ENCODE measurements around the gene BRD9. TPM values are rescaled to one million over a fixed set of nuclear protein-coding genes. Genes with fewer than 3 reads are reported as not detected.
"Not testable (repeated sequence)": the region's sequence is repeated elsewhere in the genome, so short reads cannot be mapped to it uniquely, and the experiment has no call there.

BRD9 gene
- total RNA-seq, 1 donor from 2014 or later, result 23.6 TPM

GRCh38 chr5:920321-920720 is 27.7 kb upstream of the BRD9 start:
- Histone ChIP-seq H3K36me3 (no peaks in the 10 kb centered on the region), H3K9me3 (replicated peaks) (peaks cover 6% of the 10 kb centered on the region), H3K4me1 (no peaks in the 10 kb centered on the region), H3K4me3 (no peak overlapping the region), H3K27ac (replicated peaks) (no peak overlapping the region), H3K27me3 (ENCODE audit: low read depth) (peaks cover 13% of the 10 kb centered on the region)
- TF ChIP-seq CTCF (IDR thresholded peaks at IDR 0.05; ENCODE audit: borderline replicate concordance), result no peak
- intact Hi-C loops (cut with micrococcal nuclease), result loop anchor here (5.0 kb wide), 1 partner anchor 252 kb away; no protein-coding TSS in a partner anchor
- no peak for DNase-seq

DNA sequence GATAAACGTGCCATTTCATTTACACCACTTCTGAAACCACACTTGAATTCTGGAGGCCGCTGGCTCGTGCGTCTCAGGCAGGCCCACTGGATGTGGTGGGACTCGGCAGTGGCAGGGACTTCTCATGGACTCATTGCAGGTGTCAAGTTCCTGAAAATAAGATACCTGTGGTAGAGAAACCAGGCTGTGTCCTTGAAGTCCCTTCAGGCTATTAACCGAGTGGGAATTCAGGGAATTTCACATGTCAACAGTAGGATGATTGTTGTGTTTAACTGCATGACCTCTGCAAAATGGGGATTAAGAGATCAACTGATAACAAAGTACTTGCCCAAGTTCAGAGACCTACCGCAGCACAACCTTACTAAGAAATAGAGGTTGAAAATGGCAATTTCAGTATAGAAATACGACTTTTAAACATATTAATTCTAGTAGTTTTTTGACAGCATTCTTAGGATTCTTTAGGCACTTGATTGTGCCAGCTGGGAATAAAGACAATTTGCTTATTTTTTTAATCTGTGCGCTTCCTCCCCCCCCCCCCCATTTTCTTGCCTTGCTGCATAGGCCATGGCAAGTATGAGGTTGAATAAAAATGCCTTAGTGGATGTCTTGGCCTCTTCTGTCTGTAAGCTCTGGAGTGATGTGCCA is 26.9 kb upstream of the BRD9 start:
- H3K9me3 ChIP-seq (replicated peaks), result peaks cover 6% of the 10 kb centered on the region
- peaks cover 4% of the 10 kb centered on the region for H3K27me3 ChIP-seq (ENCODE audit: low read depth)
- H3K4me1 ChIP-seq, result no peaks in the 10 kb centered on the region
- H3K4me3 ChIP-seq, result no peak overlapping the region
- TF ChIP-seq CTCF (IDR thresholded peaks at IDR 0.05; ENCODE audit: borderline replicate concordance), result no peak
- no peak for DNase-seq
- intact Hi-C loops (cut with micrococcal nuclease), result no loop called here
- H3K27ac ChIP-seq (replicated peaks), result no peak overlapping the region
- no peaks in the 10 kb centered on the region for H3K36me3 ChIP-seq

DNA sequence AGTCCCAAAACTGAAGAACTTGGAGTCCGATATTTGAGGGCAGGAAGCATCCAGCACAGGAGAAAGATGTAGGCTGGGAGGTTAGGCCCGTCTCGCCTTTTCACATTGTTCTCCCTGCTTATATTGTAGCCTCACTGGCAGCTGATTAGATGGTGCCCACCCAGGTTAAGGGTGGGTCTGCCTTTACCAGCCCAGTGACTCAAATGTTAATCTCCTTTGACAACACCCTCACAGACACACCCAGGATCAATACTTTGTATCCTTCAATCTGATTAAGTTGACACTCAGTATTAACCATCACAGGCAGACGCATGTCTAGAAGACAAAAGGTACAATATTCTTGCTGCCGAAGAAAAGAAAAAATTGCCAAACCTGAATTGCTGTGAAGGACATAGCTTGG is 26.1 kb upstream of the BRD9 start:
- intact Hi-C loops (cut with micrococcal nuclease); H3K27ac ChIP-seq (replicated peaks); H3K4me3 ChIP-seq; DNase-seq; H3K27me3 ChIP-seq (ENCODE audit: low read depth); H3K4me1 ChIP-seq; H3K36me3 ChIP-seq; H3K9me3 ChIP-seq (replicated peaks): not testable (repeated sequence)

DNA sequence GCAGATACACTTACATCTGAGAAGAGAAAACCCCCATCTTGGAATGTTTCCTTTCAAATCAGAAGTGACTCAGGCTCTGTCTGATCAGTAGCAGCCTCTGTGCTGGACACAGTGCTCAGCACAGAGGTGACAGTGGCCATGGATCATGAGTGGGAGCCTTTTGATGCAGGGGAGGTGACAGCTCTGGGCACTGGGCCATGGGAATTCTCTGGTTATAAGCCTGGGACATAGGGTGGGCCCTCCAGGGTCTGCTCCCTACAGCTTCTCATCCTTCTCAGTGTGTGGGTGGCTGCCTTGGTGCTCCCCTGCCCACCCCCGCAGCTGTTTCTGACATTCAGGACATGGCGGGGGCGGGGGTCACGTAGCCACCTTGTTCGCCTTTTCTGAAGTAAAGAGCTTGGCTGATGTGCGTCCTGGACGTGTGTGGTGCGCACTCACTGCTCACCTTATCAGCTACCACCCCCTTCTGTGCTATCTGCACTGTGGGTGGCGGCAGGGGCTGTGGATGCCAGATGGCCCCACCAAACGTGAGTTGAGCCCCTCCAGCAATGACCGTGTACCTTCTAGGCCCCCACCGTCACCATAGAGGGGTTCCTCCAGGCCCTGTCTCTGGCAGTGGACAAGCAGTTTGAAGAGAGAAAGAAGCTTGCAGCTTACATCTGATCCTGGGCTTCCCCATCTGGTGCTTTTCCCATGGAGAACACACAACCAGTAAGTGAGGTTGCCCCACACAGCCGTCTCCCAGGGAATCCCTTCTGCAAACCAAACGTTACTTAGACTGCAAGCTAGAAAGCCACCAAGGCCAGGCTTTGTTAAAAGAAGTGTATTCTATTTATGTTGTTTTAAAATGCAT is 24.1 kb upstream of the BRD9 start:
- no peaks in the 10 kb centered on the region for H3K4me1 ChIP-seq
- TF ChIP-seq CTCF (IDR thresholded peaks at IDR 0.05; ENCODE audit: borderline replicate concordance), result no peak
- peaks cover 6% of the 10 kb centered on the region for H3K9me3 ChIP-seq (replicated peaks)
- no peaks in the 10 kb centered on the region for H3K27me3 ChIP-seq (ENCODE audit: low read depth)
- DNase-seq, result no peak
- intact Hi-C loops (cut with micrococcal nuclease), result no loop called here
- H3K36me3 ChIP-seq, result no peaks in the 10 kb centered on the region
- no peak overlapping the region for H3K4me3 ChIP-seq
- no peak overlapping the region for H3K27ac ChIP-seq (replicated peaks)

GRCh38 chr5:915946-916345 is 23.3 kb upstream of the BRD9 start:
- H3K4me1 ChIP-seq, result no peaks in the 10 kb centered on the region
- H3K27ac ChIP-seq (replicated peaks), result no peak overlapping the region
- H3K9me3 ChIP-seq (replicated peaks), result peaks cover 3% of the 10 kb centered on the region
- no peak for DNase-seq
- H3K27me3 ChIP-seq (ENCODE audit: low read depth), result no peaks in the 10 kb centered on the region
- no peaks in the 10 kb centered on the region for H3K36me3 ChIP-seq
- no peak overlapping the region for H3K4me3 ChIP-seq
- no peak for TF ChIP-seq CTCF (IDR thresholded peaks at IDR 0.05; ENCODE audit: borderline replicate concordance)
- intact Hi-C loops (cut with micrococcal nuclease), result no loop called here

DNA sequence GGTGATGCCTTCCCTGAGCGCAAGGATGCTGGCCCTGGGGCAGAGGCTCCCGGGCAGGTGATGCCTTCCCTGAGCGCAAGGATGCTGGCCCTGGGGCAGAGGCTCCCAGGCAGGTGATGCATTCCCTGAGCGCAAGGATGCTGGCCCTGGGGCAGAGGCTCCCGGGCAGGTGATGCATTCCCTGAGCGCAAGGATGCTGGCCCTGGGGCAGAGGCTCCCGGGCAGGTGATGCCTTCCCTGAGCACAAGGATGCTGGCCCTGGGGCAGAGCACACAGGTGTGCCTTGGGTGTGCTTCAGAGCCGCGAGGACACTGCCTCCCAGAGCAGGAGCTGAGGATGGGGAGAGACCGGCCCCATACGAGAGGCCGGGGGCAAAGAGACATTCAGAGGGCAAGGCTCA is 22.7 kb upstream of the BRD9 start:
- intact Hi-C loops (cut with micrococcal nuclease); H3K4me1 ChIP-seq; H3K27ac ChIP-seq (replicated peaks); H3K4me3 ChIP-seq; H3K27me3 ChIP-seq (ENCODE audit: low read depth); H3K9me3 ChIP-seq (replicated peaks); H3K36me3 ChIP-seq; DNase-seq: not testable (repeated sequence)

Measured in left ventricle myocardium inferior (tissue), 1 donor.